Measurements from ENCODE around the gene PDE11A. TPM values are rescaled to one million over a fixed set of nuclear protein-coding genes. Genes with fewer than 3 reads are reported as not detected.

PDE11A gene
- total RNA-seq, 1 donor = under 0.01 TPM

DNA sequence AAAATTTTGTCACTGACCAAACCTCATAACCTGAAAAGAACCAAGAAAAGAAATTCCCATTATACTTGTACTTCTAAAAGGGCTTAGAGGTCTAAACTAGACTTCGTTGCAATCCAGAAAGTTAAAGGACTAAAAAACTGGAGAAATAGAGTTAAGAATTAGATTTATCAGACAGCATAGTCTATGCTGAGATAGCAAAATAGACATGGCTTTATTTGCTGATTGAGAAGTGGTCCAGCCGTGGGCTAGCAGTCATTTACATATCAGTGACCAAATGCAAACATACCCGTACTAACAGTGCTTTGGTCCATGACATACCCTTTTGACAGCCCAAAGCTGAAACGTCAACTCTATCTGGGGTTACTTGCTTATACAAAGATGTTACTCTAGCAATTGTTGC lies 456.5 kb downstream of the PDE11A start:
- TF ChIP-seq, protein P1, sequence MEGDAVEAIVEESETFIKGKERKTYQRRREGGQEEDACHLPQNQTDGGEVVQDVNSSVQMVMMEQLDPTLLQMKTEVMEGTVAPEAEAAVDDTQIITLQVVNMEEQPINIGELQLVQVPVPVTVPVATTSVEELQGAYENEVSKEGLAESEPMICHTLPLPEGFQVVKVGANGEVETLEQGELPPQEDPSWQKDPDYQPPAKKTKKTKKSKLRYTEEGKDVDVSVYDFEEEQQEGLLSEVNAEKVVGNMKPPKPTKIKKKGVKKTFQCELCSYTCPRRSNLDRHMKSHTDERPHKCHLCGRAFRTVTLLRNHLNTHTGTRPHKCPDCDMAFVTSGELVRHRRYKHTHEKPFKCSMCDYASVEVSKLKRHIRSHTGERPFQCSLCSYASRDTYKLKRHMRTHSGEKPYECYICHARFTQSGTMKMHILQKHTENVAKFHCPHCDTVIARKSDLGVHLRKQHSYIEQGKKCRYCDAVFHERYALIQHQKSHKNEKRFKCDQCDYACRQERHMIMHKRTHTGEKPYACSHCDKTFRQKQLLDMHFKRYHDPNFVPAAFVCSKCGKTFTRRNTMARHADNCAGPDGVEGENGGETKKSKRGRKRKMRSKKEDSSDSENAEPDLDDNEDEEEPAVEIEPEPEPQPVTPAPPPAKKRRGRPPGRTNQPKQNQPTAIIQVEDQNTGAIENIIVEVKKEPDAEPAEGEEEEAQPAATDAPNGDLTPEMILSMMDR (IDR thresholded peaks at IDR 0.05; ENCODE audit: insufficient read depth, low read depth, low read length) = no peak

DNA sequence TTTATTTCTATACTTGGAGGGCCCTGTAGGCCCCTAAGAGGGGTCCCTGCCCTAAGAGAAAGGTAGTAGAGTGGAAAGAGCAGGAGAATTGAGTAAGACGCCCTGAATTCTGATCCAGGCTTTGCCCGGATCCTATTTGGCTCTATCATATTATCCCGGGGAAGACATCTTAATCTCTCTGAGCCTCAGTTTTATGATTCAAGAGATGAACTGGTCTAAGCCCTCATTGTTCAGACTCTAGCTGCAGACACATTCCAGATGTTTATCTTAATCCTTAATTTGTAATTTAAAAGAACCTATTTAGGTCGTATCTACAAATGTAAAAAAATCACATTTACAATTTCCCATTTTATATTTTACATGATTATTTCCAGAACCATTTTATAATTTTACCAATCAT lies 459.9 kb downstream of the PDE11A start:
- no peak overlapping the region for H3K4me3 ChIP-seq (ENCODE audit: low read depth, low read length)
- no peak for DNase-seq (ENCODE audit: low read depth)
- TF ChIP-seq, protein P1 (IDR thresholded peaks at IDR 0.05; ENCODE audit: insufficient read depth, low read depth, low read length) = no peak

More for the DNA sequence above, 456.5 kb downstream of the PDE11A start:
- DNase-seq (ENCODE audit: low read depth) = no peak
- no peak overlapping the region for H3K4me3 ChIP-seq (ENCODE audit: low read depth, low read length)

DNA sequence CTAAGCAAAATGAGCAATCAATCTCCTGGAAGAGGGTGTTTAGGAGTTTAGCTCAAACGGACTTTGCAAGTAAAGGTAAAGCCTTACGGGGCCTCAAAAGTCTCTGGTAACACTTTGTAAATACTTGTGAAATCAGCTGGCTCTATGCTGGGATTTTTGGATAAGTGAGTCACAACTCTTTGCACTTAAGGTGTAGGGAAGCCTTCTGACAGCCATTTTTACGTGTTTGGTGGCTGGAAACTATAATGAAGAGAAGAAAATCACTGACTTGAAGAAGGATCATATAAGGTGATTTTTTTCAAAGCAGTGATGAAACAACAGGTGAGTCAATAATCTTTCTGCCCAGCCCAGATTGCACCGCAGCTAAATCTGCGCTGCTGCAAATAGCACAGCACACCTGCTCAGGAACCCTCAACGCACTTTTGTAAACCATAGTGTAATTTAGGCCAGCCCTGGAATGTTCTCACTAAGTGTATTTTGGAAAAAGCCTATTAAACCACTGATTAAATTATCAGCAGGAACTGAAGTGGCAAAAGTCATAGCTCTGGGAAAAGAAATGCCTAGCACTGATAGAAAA lies 461.2 kb downstream of the PDE11A start:
- TF ChIP-seq, protein P1 (IDR thresholded peaks at IDR 0.05; ENCODE audit: insufficient read depth, low read depth, low read length) = no peak
- DNase-seq (ENCODE audit: low read depth) = no peak

DNA sequence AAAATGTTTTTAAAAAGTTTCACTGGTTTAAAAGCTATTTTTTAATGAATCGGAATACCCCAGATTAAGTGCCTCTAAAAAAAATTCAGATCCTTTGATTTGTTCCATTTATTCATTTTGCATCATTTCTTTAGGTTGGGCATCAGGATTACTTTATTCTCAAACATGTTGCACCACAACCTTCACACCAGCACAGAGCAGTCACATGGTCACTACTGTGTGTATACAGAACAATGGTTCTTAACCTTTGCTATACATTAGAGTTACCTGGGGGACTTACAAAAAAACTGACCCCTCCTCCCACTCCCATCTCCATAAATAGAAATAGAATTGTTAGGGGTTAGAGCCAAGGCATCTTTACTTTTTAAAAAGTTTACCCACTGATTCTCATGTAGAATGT lies 461.8 kb downstream of the PDE11A start:
- no peak for DNase-seq (ENCODE audit: low read depth)
- TF ChIP-seq, protein P1 (IDR thresholded peaks at IDR 0.05; ENCODE audit: insufficient read depth, low read depth, low read length) = no peak
- no peak overlapping the region for H3K4me3 ChIP-seq (ENCODE audit: low read depth, low read length)

More for the DNA sequence above, 461.2 kb downstream of the PDE11A start:
- no peak overlapping the region for H3K4me3 ChIP-seq (ENCODE audit: low read depth, low read length)

DNA sequence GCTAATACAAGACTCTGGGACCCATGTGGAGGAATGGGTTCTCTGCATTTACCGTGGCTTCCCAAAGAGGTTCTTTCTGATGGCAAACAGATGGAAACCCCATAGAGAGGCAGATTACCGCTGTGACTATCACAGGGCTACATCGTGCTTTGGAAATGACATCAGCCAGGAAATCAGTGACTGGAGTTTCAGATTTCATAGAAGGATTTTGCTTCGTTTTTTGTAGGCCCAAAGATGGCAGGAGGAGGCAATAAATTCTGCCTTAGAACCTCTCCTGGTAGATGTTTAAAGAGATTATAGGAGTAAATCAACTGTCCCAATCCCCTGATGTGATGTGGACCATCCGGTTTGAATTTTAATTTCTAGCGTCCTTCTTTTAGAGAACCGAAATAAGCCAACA lies 465.9 kb downstream of the PDE11A start:
- H3K4me3 ChIP-seq (ENCODE audit: low read depth, low read length) = no peak overlapping the region
- TF ChIP-seq, protein P1 (IDR thresholded peaks at IDR 0.05; ENCODE audit: insufficient read depth, low read depth, low read length) = no peak
- DNase-seq (ENCODE audit: low read depth) = peak; percentile 26

DNA sequence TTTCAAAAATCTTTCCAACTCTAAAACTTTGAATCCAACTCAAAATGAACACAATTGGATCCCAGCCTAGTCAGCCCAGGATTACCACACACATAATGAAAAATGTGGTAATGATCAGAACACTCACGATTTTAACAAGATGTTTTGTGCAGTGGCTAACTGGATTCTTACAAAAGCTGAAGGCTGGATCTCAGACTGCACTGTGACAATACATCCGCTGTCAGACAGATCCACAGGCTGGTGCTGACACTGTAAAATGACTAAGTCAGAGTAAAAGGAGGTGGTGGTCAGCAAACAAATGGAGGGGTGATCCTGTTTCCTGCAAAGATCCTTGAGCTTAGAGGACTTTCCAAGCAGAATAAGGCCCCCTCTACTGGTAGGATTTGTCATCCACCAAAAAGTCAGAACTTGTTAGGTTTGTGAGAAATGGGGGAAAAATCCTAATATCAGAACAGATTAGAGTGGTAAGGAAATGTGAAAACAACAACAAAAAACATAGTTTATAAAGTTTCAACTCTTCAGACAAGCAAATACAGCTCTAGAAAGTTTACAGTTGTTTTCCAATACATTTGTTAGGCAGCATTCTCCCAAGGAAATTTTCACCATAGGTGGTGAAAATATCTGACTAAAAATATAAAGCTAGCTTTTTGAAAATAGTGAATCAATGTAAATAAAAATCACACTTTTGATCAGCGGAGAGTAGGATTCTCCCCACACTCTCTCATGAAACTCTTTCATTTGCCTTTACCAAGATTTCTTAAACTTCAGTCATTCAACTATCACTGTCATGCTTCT lies 468.1 kb downstream of the PDE11A start:
- H3K4me3 ChIP-seq (ENCODE audit: low read depth, low read length) = no peak overlapping the region
- TF ChIP-seq, protein P1 (IDR thresholded peaks at IDR 0.05; ENCODE audit: insufficient read depth, low read depth, low read length) = peak; percentile 78
- DNase-seq (ENCODE audit: low read depth) = peak; percentile 69
